GM23338 (cell line): ENCODE measurements around the gene LAPTM5. TPM values are rescaled to one million over a fixed set of nuclear protein-coding genes. Genes with fewer than 3 reads are reported as not detected.

Experiments
- ATAC-seq: fragments of 200-7000 bp; cut with Tn5 transposase; 3 replicates; pipeline ENCODE4 v1.9.1; 2020
- DNase-seq: peaks from one replicate; pipeline ENCODE4 v3.0.0-alpha.2; 2015; ENCODE audit warnings: low spot score
- H2AFZ ChIP-seq: fragments of 200-600 bp; sonication (generic); 2 replicates; pipeline ENCODE4 v1.8.0; 2016; ENCODE audit warnings: antibody characterized with exemption, mild to moderate bottlenecking, moderate library complexity
- H3F3A ChIP-seq: fragments of 200-600 bp; sonication (generic); replicated peaks from 2 replicates; pipeline ENCODE4 v1.8.0; 2017; ENCODE audit warnings: antibody characterized with exemption, mixed run types, low read depth
- H3K27ac ChIP-seq: fragments of 200-600 bp; sonication (generic); 2 replicates; pipeline ENCODE4 v1.6.1; 2016; ENCODE audit warnings: low read depth
- H3K27me3 ChIP-seq: fragments of 200-600 bp; sonication (generic); 2 replicates; pipeline ENCODE4 v1.8.0; 2016; ENCODE audit warnings: mild to moderate bottlenecking, mixed run types, moderate library complexity; ENCODE audit not compliant: insufficient read depth
- H3K36me3 ChIP-seq: fragments of 200-600 bp; sonication (generic); 2 replicates; pipeline ENCODE4 v1.8.0; 2016; ENCODE audit warnings: mild to moderate bottlenecking; ENCODE audit not compliant: insufficient read depth
- H3K4me1 ChIP-seq: fragments of 200-600 bp; sonication (generic); 2 replicates; pipeline ENCODE4 v1.8.0; 2016; ENCODE audit warnings: mild to moderate bottlenecking, moderate library complexity; ENCODE audit not compliant: insufficient read depth
- H3K4me2 ChIP-seq: fragments of 200-600 bp; sonication (generic); 2 replicates; pipeline ENCODE4 v1.7.1; 2017; ENCODE audit warnings: mixed run types
- H3K4me3 ChIP-seq: fragments of 200-600 bp; sonication (generic); 2 replicates; pipeline ENCODE4 v1.6.1; 2016; ENCODE audit warnings: mixed run types
- H3K79me2 ChIP-seq: fragments of 200-600 bp; sonication (generic); replicated peaks from 2 replicates; pipeline ENCODE4 v1.8.0; 2017; ENCODE audit warnings: mild to moderate bottlenecking; ENCODE audit not compliant: insufficient read depth
- H3K9me2 ChIP-seq: fragments of 200-600 bp; sonication (generic); 2 replicates; pipeline ENCODE4 v1.8.0; 2017; ENCODE audit not compliant: insufficient read depth
- H4K20me1 ChIP-seq: fragments of 200-600 bp; sonication (generic); replicated peaks from 2 replicates; pipeline ENCODE4 v1.8.0; 2017; ENCODE audit warnings: mild to moderate bottlenecking; ENCODE audit not compliant: insufficient read depth
- H3K27ac Mint-ChIP-seq: 2 replicates; pipeline ENCODE4 v1.8.0; 2020; ENCODE audit warnings: inconsistent platforms, mild to moderate bottlenecking, moderate library complexity, mixed read lengths
- H3K27me3 Mint-ChIP-seq: 3 replicates; pipeline ENCODE4 v1.8.0; 2022; ENCODE audit warnings: low read depth, mild to moderate bottlenecking, moderate library complexity, mixed read lengths, inconsistent platforms; ENCODE audit not compliant: insufficient read depth, poor library complexity
- H3K36me3 Mint-ChIP-seq: 3 replicates; pipeline ENCODE4 v1.8.0; 2021; ENCODE audit warnings: low read depth, mild to moderate bottlenecking, inconsistent platforms, moderate library complexity, mixed read lengths
- H3K4me1 Mint-ChIP-seq: 3 replicates; pipeline ENCODE4 v1.8.0; 2020; ENCODE audit warnings: mild to moderate bottlenecking, inconsistent platforms, mixed read lengths
- H3K4me3 Mint-ChIP-seq: 3 replicates; pipeline ENCODE4 v1.8.0; 2021; ENCODE audit warnings: moderate library complexity, mild to moderate bottlenecking, inconsistent platforms, mixed read lengths
- H3K9me3 Mint-ChIP-seq: 3 replicates; pipeline ENCODE4 v1.8.0; 2020; ENCODE audit warnings: moderate library complexity, mild to moderate bottlenecking, inconsistent platforms, mixed read lengths
- CREB1 ChIP-seq: fragments of 250-450 bp; sonication (Bioruptor Pico); IDR thresholded peaks from 2 replicates; pipeline ENCODE4 v1.5.0; 2020; ENCODE audit warnings: low read depth, mild to moderate bottlenecking, moderate library complexity
- EZH2 ChIP-seq: fragments of 200-600 bp; sonication (generic); IDR thresholded peaks from one replicate; pipeline ENCODE4 v1.8.0; 2017; ENCODE audit warnings: antibody characterized with exemption, mild to moderate bottlenecking, low read depth; ENCODE audit not compliant: unreplicated experiment
- EZH2phosphoT487 ChIP-seq: fragments of 200-600 bp; sonication (generic); IDR thresholded peaks from one replicate; pipeline ENCODE4 v1.8.1; 2018; ENCODE audit warnings: antibody characterized with exemption; ENCODE audit not compliant: unreplicated experiment
- JUNB ChIP-seq: IDR thresholded peaks from one replicate; pipeline ENCODE4 v1.6.1; 2016; ENCODE audit warnings: antibody characterized with exemption; ENCODE audit not compliant: unreplicated experiment
- NANOG ChIP-seq: IDR thresholded peaks from 2 replicates; pipeline ENCODE4 v1.6.1; 2016; ENCODE audit warnings: antibody characterized with exemption, borderline replicate concordance
- POLR2AphosphoS5 ChIP-seq: IDR thresholded peaks from 2 replicates; pipeline ENCODE4 v1.6.1; 2016; ENCODE audit warnings: antibody characterized with exemption, low read depth
- STAT1 ChIP-seq: IDR thresholded peaks from one replicate; pipeline ENCODE4 v1.6.1; 2016; ENCODE audit warnings: antibody characterized with exemption; ENCODE audit not compliant: unreplicated experiment
- ZNF114 ChIP-seq: fragments of 250-450 bp; sonication (Bioruptor Pico); IDR thresholded peaks from 2 replicates; pipeline ENCODE4 v1.5.0; 2020; ENCODE audit warnings: mild to moderate bottlenecking, moderate library complexity
- ZNF331 ChIP-seq: fragments of 250-450 bp; sonication (Bioruptor Pico); IDR thresholded peaks from 2 replicates; pipeline ENCODE4 v1.5.0; 2020; ENCODE audit warnings: low read depth, mild to moderate bottlenecking, moderate library complexity
- polyA plus RNA-seq: library from polyadenylated mRNA; unstranded; fragments of >200 nt; fragmentation: Nextera tagmentation; extraction: Ambion mirVana; gene quantifications from 2 replicates; pipeline ENCODE4 v1.2.1, GENCODE V29; 2016
- total RNA-seq: library from RNA; depleted of rRNA; stranded (reverse); fragments of >200 nt; shearing (Covaris generic); gene quantifications from 2 replicates; pipeline ENCODE4 v1.2.3, GENCODE V29; 2014
- TF ChIP-seq, protein P1 (sequence below): fragments of 250-450 bp; sonication (Bioruptor Pico); IDR thresholded peaks from 2 replicates; pipeline ENCODE4 v1.5.0; 2020; ENCODE audit warnings: mild to moderate bottlenecking, moderate library complexity
- TF ChIP-seq, protein P2 (sequence below), 2 experiments: fragments of 200-600 bp in 1 of 2; sonication (generic) in 1 of 2; conservative IDR thresholded peaks; 2 replicates each; pipeline versions ENCODE4 v1.5.1 to v1.6.1; 2016 to 2017; ENCODE audit warnings: antibody characterized with exemption in 2 of 2, low read depth in 2 of 2, mild to moderate bottlenecking in 2 of 2, moderate library complexity in 1 of 2
- TF ChIP-seq, protein P3 (sequence below): IDR thresholded peaks from one replicate; pipeline ENCODE4 v1.6.1; 2018; ENCODE audit warnings: antibody characterized with exemption; ENCODE audit not compliant: unreplicated experiment
- TF ChIP-seq, protein P4 (sequence below): IDR thresholded peaks from 2 replicates; pipeline ENCODE4 v1.6.1; 2016; ENCODE audit warnings: antibody characterized with exemption

Gene LAPTM5
- total and polyA plus RNA-seq, 2 experiments from 2014 or later, result 0.21 TPM; not detected in 1

DNA sequence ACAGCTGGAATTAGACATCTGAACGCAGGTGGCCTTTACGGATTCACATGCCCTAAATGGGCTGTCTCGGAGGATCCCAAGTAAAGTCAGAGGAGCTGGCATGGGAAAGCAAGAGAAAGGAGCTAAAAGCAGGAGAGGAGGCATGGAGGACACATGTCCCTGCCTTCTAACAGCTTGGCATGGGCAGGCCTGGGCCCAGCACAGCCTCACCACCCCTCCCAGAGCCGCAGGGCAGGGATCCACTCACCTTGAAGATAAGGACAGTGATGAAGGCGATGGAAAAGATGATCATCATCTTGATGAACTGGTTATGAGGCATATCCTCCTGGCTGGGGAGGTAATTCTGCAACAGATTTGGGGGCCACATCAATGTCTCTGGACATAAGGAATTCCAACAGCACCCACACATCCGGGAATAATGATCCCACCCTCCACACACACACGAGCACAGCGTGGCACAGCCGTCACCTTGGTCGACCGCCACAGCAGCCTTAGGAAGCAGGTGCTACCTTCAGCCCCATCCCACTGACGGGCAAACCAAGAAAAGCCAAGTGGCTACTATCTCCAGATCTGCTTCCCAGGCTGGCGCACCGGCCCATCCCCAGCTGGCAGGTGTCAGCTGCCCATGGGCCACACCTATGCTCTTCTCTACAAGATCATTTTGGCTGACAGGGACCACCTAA is 20.1 kb downstream of the LAPTM5 start:
- H3F3A ChIP-seq, result no peaks in the 10 kb centered on the region
- H3K36me3 Mint-ChIP-seq, result no peaks in the 10 kb centered on the region
- no peaks in the 10 kb centered on the region for H3K27me3 ChIP-seq
- no peak overlapping the region for H3K27ac ChIP-seq
- H4K20me1 ChIP-seq, result no peaks in the 10 kb centered on the region
- H3K4me3 ChIP-seq, result no peak overlapping the region
- no peaks in the 10 kb centered on the region for H3K36me3 ChIP-seq
- no peak overlapping the region for H2AFZ ChIP-seq
- no peak for TF ChIP-seq POLR2AphosphoS5
- no peak for TF ChIP-seq STAT1
- TF ChIP-seq EZH2phosphoT487, result no peak
- no peak for TF ChIP-seq JUNB
- TF ChIP-seq ZNF114 (CRISPR knock-in tag), result no peak
- TF ChIP-seq, protein P1, sequence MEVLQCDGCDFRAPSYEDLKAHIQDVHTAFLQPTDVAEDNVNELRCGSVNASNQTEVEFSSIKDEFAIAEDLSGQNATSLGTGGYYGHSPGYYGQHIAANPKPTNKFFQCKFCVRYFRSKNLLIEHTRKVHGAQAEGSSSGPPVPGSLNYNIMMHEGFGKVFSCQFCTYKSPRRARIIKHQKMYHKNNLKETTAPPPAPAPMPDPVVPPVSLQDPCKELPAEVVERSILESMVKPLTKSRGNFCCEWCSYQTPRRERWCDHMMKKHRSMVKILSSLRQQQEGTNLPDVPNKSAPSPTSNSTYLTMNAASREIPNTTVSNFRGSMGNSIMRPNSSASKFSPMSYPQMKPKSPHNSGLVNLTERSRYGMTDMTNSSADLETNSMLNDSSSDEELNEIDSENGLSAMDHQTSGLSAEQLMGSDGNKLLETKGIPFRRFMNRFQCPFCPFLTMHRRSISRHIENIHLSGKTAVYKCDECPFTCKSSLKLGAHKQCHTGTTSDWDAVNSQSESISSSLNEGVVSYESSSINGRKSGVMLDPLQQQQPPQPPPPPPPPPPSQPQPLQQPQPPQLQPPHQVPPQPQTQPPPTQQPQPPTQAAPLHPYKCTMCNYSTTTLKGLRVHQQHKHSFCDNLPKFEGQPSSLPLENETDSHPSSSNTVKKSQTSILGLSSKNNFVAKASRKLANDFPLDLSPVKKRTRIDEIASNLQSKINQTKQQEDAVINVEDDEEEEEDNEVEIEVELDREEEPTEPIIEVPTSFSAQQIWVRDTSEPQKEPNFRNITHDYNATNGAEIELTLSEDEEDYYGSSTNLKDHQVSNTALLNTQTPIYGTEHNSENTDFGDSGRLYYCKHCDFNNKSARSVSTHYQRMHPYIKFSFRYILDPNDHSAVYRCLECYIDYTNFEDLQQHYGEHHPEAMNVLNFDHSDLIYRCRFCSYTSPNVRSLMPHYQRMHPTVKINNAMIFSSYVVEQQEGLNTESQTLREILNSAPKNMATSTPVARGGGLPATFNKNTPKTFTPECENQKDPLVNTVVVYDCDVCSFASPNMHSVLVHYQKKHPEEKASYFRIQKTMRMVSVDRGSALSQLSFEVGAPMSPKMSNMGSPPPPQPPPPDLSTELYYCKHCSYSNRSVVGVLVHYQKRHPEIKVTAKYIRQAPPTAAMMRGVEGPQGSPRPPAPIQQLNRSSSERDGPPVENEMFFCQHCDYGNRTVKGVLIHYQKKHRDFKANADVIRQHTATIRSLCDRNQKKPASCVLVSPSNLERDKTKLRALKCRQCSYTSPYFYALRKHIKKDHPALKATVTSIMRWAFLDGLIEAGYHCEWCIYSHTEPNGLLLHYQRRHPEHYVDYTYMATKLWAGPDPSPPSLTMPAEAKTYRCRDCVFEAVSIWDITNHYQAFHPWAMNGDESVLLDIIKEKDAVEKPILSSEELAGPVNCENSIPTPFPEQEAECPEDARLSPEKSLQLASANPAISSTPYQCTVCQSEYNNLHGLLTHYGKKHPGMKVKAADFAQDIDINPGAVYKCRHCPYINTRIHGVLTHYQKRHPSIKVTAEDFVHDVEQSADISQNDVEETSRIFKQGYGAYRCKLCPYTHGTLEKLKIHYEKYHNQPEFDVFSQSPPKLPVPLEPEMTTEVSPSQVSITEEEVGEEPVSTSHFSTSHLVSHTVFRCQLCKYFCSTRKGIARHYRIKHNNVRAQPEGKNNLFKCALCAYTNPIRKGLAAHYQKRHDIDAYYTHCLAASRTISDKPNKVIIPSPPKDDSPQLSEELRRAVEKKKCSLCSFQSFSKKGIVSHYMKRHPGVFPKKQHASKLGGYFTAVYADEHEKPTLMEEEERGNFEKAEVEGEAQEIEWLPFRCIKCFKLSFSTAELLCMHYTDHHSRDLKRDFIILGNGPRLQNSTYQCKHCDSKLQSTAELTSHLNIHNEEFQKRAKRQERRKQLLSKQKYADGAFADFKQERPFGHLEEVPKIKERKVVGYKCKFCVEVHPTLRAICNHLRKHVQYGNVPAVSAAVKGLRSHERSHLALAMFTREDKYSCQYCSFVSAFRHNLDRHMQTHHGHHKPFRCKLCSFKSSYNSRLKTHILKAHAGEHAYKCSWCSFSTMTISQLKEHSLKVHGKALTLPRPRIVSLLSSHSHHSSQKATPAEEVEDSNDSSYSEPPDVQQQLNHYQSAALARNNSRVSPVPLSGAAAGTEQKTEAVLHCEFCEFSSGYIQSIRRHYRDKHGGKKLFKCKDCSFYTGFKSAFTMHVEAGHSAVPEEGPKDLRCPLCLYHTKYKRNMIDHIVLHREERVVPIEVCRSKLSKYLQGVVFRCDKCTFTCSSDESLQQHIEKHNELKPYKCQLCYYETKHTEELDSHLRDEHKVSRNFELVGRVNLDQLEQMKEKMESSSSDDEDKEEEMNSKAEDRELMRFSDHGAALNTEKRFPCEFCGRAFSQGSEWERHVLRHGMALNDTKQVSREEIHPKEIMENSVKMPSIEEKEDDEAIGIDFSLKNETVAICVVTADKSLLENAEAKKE (CRISPR knock-in tag), result no peak
- TF ChIP-seq, protein P2, sequence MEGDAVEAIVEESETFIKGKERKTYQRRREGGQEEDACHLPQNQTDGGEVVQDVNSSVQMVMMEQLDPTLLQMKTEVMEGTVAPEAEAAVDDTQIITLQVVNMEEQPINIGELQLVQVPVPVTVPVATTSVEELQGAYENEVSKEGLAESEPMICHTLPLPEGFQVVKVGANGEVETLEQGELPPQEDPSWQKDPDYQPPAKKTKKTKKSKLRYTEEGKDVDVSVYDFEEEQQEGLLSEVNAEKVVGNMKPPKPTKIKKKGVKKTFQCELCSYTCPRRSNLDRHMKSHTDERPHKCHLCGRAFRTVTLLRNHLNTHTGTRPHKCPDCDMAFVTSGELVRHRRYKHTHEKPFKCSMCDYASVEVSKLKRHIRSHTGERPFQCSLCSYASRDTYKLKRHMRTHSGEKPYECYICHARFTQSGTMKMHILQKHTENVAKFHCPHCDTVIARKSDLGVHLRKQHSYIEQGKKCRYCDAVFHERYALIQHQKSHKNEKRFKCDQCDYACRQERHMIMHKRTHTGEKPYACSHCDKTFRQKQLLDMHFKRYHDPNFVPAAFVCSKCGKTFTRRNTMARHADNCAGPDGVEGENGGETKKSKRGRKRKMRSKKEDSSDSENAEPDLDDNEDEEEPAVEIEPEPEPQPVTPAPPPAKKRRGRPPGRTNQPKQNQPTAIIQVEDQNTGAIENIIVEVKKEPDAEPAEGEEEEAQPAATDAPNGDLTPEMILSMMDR (conservative IDR thresholded peaks at IDR 0.05; ENCODE audit: low read depth in 2 of 2), result no peak
- TF ChIP-seq, protein P3, sequence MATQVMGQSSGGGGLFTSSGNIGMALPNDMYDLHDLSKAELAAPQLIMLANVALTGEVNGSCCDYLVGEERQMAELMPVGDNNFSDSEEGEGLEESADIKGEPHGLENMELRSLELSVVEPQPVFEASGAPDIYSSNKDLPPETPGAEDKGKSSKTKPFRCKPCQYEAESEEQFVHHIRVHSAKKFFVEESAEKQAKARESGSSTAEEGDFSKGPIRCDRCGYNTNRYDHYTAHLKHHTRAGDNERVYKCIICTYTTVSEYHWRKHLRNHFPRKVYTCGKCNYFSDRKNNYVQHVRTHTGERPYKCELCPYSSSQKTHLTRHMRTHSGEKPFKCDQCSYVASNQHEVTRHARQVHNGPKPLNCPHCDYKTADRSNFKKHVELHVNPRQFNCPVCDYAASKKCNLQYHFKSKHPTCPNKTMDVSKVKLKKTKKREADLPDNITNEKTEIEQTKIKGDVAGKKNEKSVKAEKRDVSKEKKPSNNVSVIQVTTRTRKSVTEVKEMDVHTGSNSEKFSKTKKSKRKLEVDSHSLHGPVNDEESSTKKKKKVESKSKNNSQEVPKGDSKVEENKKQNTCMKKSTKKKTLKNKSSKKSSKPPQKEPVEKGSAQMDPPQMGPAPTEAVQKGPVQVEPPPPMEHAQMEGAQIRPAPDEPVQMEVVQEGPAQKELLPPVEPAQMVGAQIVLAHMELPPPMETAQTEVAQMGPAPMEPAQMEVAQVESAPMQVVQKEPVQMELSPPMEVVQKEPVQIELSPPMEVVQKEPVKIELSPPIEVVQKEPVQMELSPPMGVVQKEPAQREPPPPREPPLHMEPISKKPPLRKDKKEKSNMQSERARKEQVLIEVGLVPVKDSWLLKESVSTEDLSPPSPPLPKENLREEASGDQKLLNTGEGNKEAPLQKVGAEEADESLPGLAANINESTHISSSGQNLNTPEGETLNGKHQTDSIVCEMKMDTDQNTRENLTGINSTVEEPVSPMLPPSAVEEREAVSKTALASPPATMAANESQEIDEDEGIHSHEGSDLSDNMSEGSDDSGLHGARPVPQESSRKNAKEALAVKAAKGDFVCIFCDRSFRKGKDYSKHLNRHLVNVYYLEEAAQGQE, result no peak
- no peak for TF ChIP-seq ZNF331 (CRISPR knock-in tag)
- TF ChIP-seq NANOG, result no peak
- TF ChIP-seq, protein P4, sequence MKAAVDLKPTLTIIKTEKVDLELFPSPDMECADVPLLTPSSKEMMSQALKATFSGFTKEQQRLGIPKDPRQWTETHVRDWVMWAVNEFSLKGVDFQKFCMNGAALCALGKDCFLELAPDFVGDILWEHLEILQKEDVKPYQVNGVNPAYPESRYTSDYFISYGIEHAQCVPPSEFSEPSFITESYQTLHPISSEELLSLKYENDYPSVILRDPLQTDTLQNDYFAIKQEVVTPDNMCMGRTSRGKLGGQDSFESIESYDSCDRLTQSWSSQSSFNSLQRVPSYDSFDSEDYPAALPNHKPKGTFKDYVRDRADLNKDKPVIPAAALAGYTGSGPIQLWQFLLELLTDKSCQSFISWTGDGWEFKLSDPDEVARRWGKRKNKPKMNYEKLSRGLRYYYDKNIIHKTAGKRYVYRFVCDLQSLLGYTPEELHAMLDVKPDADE, result no peak
- no peak for TF ChIP-seq CREB1
- TF ChIP-seq EZH2, result no peak
- H3K79me2 ChIP-seq, result no peaks in the 10 kb centered on the region
- peaks cover 4% of the 10 kb centered on the region; the same call in 1 of the 3 replicates for H3K9me3 Mint-ChIP-seq
- H3K4me1 Mint-ChIP-seq, result peaks cover 18% of the 10 kb centered on the region
- no peak for ATAC-seq
- peaks cover 16% of the 10 kb centered on the region for H3K27me3 Mint-ChIP-seq
- DNase-seq, result no peak
- no peaks in the 10 kb centered on the region for H3K9me2 ChIP-seq
- H3K4me3 Mint-ChIP-seq, result no peak overlapping the region
- H3K27ac Mint-ChIP-seq, result no peak overlapping the region
- H3K4me1 ChIP-seq, result peaks cover 4% of the 10 kb centered on the region
- no peak overlapping the region for H3K4me2 ChIP-seq
